Measurements from ENCODE around the gene TCF7L1.

Gene TCF7L1

DNA sequence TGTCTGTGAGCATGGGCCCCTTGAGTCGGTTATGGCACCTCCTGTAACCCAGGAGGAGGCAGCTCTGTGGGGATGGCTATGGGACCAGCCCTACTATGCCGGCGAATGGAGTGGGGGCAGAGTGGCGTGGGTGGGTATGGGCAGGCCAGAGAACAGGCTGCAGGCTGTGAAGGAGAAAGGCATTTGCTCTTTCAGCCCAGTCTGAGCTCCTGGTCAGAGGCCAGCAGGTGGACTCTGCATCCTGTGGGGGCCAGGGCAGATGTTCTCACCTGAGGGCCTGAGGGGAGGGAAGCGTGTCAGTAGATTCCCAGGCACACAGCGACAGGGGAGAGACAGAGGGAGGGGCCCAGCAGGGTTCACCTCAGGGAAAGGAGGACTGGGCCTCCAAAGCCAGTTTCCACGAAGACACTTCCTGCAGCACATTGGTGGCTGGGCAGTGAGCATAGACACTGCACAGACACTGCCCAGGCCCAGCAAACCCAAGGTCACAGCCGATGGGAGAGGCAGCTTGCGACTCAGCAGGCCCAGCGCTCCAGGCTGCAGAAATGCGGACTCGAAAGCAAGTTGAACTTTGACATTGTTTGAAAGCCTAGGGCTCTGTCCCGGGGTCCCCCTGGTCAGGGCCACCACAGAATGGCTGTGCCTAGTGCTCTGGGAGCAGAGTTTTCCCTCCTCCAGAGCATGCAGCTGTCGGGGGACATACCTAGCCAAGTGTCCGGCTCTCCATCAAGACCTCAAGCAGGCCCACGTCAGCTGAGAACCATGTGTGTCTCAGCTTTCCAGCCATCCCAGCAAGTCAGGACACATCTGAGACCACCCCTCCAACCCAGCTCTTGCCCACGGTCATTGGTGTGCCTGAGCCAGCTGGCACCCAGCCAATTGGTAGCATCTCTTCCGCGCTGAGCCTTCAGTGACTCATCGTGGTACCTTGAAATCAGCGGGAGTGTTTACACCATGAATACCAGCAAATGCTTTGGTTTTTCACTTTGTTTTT lies 140.8 kb downstream of the TCF7L1 start:
- no peak overlapping the region for H3K9ac ChIP-seq
- H3K4me1 ChIP-seq, result no peaks in the 10 kb centered on the region
- no peak overlapping the region for H3K4me2 ChIP-seq
- no peak overlapping the region for H3K27ac ChIP-seq
- H3K4me3 ChIP-seq, result no peak overlapping the region
- H3K27me3 ChIP-seq, result no peaks in the 10 kb centered on the region
- no peaks in the 10 kb centered on the region for H3K9me3 ChIP-seq
- no peaks in the 10 kb centered on the region for H3K36me3 ChIP-seq
- no peaks in the 10 kb centered on the region for H4K20me1 ChIP-seq
- TF ChIP-seq Cebpa-rat (IDR thresholded peaks at IDR 0.05), result no peak

DNA sequence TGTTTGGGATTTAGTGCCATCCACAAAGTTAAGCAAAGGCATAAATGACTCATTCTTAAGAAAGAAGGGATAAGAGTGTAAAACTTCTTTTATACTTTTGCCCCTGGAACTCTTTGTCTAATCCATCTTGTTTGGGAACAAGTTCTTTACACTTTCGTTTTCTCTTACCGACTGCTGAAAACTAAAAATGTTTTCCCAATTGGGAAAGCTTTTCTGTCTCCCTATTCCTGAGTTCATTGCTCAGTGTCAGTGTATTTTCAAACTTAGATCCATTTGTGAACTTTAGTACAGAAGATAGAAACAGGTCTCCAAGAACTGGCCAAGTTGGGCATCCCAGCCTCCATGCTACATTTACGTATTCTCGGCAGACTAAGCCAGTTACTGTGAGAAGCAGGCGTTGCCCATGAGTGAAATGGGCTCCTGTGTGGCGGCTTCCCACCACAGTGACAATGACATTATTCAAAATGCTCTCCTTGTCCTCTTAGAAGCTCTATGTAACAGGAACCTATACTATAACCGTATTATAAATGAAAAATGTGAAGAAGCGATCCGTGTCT lies 142.9 kb downstream of the TCF7L1 start:
- H3K4me2 ChIP-seq, result no peak overlapping the region
- no peaks in the 10 kb centered on the region for H3K9me3 ChIP-seq
- no peak overlapping the region for H3K4me3 ChIP-seq
- H3K4me1 ChIP-seq, result no peaks in the 10 kb centered on the region
- no peak overlapping the region for H3K27ac ChIP-seq
- no peaks in the 10 kb centered on the region for H4K20me1 ChIP-seq
- H3K9ac ChIP-seq, result no peak overlapping the region
- H3K36me3 ChIP-seq, result no peaks in the 10 kb centered on the region
- no peak for TF ChIP-seq Cebpa-rat (IDR thresholded peaks at IDR 0.05)
- no peaks in the 10 kb centered on the region for H3K27me3 ChIP-seq

DNA sequence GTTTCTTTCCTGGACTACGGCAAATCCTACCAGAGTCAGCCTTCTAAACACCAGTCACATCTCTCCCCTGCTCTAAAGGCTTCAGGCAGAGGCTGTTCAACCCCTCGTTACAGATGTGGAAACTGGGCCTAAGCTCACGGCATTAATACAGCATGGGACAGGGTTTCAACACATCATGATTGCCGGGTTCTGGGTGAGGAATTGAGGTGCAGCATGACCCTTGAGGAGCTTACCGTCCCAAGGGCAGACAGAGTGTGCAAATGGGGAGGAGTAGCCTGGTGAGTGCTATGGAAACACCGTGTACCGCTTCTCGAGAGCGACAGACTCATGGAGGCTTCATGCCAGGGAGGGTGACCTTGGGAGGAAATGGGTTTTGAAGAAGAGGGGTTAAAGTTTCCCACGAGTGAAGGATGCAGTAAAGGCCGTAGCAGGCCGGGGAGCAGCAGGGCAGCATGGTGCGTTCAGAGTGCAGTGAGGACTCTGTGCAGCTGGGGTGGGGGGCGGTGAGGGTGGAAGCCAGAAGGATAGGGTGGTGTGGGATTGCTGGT lies 143.5 kb downstream of the TCF7L1 start:
- TF ChIP-seq Cebpa-rat (IDR thresholded peaks at IDR 0.05), result no peak
- no peaks in the 10 kb centered on the region for H3K27me3 ChIP-seq

DNA sequence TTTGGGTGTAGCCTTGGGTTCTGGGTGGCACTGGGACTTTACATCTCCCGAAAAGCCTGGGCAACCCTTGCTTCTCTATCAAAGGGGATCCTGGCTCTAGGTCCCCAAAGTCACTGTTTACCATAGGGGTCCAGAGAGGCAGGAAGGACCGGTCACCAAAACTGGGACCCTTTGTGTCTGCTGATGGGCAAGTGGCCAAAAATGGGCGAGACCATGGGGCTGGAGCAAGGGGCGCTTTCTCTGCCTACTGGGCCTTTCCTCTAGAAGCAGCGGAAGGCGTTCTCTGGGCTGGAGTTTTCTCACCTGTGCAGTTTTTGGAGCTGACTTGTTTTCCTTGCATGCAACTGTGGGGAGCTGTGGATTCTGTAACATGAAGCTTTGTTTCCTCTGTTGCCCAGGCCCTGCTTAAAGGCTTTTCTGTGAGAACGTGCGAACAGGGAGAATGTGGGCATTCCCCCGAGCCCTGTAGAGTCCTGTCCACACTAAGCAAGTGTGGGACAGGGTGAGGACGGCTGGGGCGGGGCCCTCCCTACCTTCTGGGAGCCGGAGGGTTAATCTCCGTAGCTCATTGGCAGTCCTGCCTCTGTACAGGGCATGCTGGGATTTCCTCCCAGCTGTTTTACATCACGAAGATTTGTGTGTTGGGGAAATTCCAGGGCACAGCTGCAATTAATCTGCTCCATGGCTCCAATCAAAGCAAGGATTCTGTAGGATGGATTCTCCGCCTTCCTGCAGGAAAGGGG lies 144.4 kb downstream of the TCF7L1 start:
- no peak overlapping the region for H3K4me3 ChIP-seq

More for the DNA sequence above, 143.5 kb downstream of the TCF7L1 start:
- H3K4me1 ChIP-seq, result no peaks in the 10 kb centered on the region
- no peaks in the 10 kb centered on the region for H4K20me1 ChIP-seq
- H3K36me3 ChIP-seq, result no peaks in the 10 kb centered on the region
- no peaks in the 10 kb centered on the region for H3K9me3 ChIP-seq
- no peak overlapping the region for H3K4me2 ChIP-seq
- no peak overlapping the region for H3K4me3 ChIP-seq
- no peak overlapping the region for H3K27ac ChIP-seq
- H3K9ac ChIP-seq, result no peak overlapping the region

DNA sequence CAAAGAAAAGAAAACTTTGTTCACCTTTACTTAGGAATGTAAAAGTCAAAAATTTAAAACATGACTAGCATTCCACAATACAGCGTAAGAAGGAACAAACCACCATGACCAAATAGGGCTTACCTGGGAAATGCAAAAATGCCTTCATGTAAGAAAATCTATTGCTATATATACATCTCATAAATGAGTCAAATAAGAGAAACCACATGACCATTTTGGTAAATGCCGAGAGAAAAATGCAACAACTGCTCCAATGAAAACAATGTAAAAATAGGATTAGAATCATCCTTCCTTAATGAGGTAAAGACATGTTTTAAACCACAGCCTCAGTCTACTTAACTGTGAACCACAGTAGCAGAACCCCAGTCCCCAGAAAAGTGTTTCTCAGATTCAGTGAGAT lies 145.2 kb downstream of the TCF7L1 start:
- Histone ChIP-seq H3K9ac (no peak overlapping the region), H3K27ac (no peak overlapping the region), H3K27me3 (no peaks in the 10 kb centered on the region), H3K9me3 (no peaks in the 10 kb centered on the region), H4K20me1 (no peaks in the 10 kb centered on the region), H3K4me2 (no peak overlapping the region), H3K36me3 (no peaks in the 10 kb centered on the region), H3K4me3 (no peak overlapping the region), H3K4me1 (no peaks in the 10 kb centered on the region)
- TF ChIP-seq Cebpa-rat (IDR thresholded peaks at IDR 0.05), result no peak

More for the DNA sequence above, 144.4 kb downstream of the TCF7L1 start:
- Histone ChIP-seq H3K27me3 (no peaks in the 10 kb centered on the region), H3K4me2 (no peak overlapping the region), H3K4me1 (no peaks in the 10 kb centered on the region), H4K20me1 (no peaks in the 10 kb centered on the region), H3K36me3 (no peaks in the 10 kb centered on the region), H3K9me3 (no peaks in the 10 kb centered on the region), H3K27ac (no peak overlapping the region), H3K9ac (no peak overlapping the region)
- no peak for TF ChIP-seq Cebpa-rat (IDR thresholded peaks at IDR 0.05)

DNA sequence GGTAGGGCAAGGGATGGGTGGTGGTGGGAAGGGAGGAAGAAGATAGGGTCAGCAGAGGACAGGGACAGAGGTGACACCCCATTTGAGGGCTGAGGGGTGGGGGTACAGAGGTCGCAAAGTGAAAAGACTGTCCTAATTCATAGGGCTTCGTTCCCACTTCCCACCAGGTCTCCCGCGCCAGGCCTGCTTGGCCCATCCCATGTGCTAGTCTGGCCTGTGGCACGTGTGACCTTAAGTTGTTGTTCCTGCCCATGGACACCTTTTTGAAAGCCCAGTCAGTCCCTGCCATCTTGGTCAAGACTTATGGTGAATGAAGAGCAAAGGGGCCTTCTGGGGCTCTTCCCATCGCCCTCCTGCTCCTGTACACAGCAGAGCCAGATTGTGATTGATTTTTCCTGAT lies 148.4 kb downstream of the TCF7L1 start:
- Histone ChIP-seq H3K27me3 (no peaks in the 10 kb centered on the region), H4K20me1 (no peaks in the 10 kb centered on the region)
- TF ChIP-seq Cebpa-rat (IDR thresholded peaks at IDR 0.05), result no peak

GRCh38 chr2:85282914-85283313 lies 149.7 kb downstream of the TCF7L1 start:
- no peaks in the 10 kb centered on the region for H3K36me3 ChIP-seq
- TF ChIP-seq Cebpa-rat (IDR thresholded peaks at IDR 0.05), result no peak
- H3K4me1 ChIP-seq, result peaks cover 14% of the 10 kb centered on the region
- no peak overlapping the region for H3K4me3 ChIP-seq
- no peak overlapping the region for H3K9ac ChIP-seq
- no peak overlapping the region for H3K4me2 ChIP-seq
- H3K27me3 ChIP-seq, result no peaks in the 10 kb centered on the region
- no peaks in the 10 kb centered on the region for H3K9me3 ChIP-seq
- no peak overlapping the region for H3K27ac ChIP-seq
- no peaks in the 10 kb centered on the region for H4K20me1 ChIP-seq

More for the DNA sequence above, 148.4 kb downstream of the TCF7L1 start:
- Histone ChIP-seq H3K4me1 (peaks cover 3% of the 10 kb centered on the region), H3K9me3 (no peaks in the 10 kb centered on the region), H3K4me2 (no peak overlapping the region), H3K27ac (no peak overlapping the region), H3K9ac (no peak overlapping the region), H3K4me3 (no peak overlapping the region), H3K36me3 (no peaks in the 10 kb centered on the region)

DNA sequence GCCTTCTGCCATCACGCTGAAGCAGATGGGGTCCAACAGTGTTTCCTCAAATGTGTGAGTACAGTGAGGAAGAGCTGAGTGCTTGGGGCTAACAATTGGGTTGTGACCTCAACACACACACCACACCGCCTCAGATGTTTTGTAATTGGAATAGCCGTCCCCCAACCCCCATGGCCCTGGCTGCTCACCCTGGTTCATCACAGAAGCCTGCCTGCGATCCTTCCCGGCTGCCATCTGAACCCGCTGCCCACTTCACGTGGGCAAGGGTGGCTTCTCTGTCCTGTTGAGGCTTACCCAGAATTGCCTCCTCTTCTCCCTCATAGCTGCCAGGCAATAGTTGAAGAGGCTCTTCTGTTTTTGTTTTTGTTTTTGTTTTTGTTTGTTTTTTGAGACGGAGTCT lies 150.4 kb downstream of the TCF7L1 start:
- Histone ChIP-seq H3K9me3 (no peaks in the 10 kb centered on the region), H3K9ac (no peak overlapping the region), H3K4me1 (peaks cover 18% of the 10 kb centered on the region), H3K27ac (no peak overlapping the region), H3K27me3 (no peaks in the 10 kb centered on the region), H3K4me3 (no peak overlapping the region), H3K4me2 (no peak overlapping the region), H3K36me3 (no peaks in the 10 kb centered on the region), H4K20me1 (no peaks in the 10 kb centered on the region)
- TF ChIP-seq Cebpa-rat (IDR thresholded peaks at IDR 0.05), result no peak

- H3K4me2 ChIP-seq, result peak overlapping the region; percentile 60
- no peak for TF ChIP-seq Cebpa-rat (IDR thresholded peaks at IDR 0.05)
- H3K9me3 ChIP-seq, result no peaks in the 10 kb centered on the region
- H4K20me1 ChIP-seq, result no peaks in the 10 kb centered on the region
- H3K4me1 ChIP-seq, result peaks cover 37% of the 10 kb centered on the region
- no peak overlapping the region for H3K27ac ChIP-seq
- no peaks in the 10 kb centered on the region for H3K36me3 ChIP-seq
- H3K9ac ChIP-seq, result 0 out of 2 replicates have a peak overlapping the region, but pooled peaks have one; percentile 3
- no peaks in the 10 kb centered on the region for H3K27me3 ChIP-seq
- no peak overlapping the region for H3K4me3 ChIP-seq
Observed at GRCh38 chr2:85286918-85287317, 153.7 kb downstream of the TCF7L1 start.
